GM23248 (cell line): Measurements from ENCODE around the gene DDX47.

Source experiments
- EZH2 ChIP-seq: fragments of 200-600 bp; sonication (generic); IDR thresholded peaks from 2 replicates; pipeline ENCODE4 v1.6.1; 2018; ENCODE audit warnings: antibody characterized with exemption, mild to moderate bottlenecking; ENCODE audit not compliant: insufficient read depth, poor library complexity, severe bottlenecking
- EZH2phosphoT487 ChIP-seq: fragments of 200-600 bp; sonication (generic); IDR thresholded peaks from 2 replicates; pipeline ENCODE4 v1.6.1; 2018; ENCODE audit warnings: antibody characterized with exemption, moderate library complexity, mild to moderate bottlenecking, low read depth; ENCODE audit not compliant: insufficient read depth

GRCh38 chr12:12872139-12872933 lies 59.2 kb downstream of the DDX47 start:
- TF ChIP-seq EZH2phosphoT487 (no peak), EZH2 (no peak)
